Measurements from ENCODE around the gene TMEM109.
A peak's percentile ranks its signal among the peaks of the same experiment; 100 is the strongest.

Gene TMEM109

DNA sequence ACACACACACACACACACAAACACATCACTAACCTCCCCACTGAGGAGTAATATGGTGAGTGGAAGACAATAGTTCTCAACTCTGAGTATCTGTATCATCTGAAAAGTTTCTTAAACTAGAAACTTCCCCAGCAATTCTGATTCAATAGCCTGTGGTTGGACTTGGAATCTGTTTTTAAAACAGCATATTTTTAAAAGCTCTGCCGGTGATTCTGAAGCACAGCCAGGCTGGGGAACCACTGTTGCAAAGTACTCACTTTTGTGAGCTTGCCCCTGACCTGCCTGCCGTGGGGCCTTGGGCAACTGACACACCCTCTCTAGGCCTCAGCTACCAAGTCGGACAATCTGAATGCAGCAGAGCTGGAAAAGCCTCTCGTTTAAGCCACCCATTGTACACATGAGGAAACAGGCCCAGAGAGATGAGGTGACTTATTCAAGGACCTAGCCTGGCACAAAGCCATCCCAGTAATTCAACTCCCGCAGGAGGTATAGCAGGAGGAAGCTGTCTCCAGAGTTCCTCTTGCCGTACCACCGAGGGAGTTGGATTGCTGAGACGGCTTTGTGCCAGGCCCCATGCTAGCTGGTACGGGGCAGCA lies 29.1 kb downstream of the TMEM109 start:
- TF ChIP-seq FOXM1 (IDR thresholded peaks at IDR 0.05; ENCODE audit: borderline replicate concordance, low read depth) (no peak), CEBPB (IDR thresholded peaks at IDR 0.05) (no peak), NFIC (IDR thresholded peaks at IDR 0.05) (peak; percentile 73; the same call in 1 of the 2 replicates)

DNA sequence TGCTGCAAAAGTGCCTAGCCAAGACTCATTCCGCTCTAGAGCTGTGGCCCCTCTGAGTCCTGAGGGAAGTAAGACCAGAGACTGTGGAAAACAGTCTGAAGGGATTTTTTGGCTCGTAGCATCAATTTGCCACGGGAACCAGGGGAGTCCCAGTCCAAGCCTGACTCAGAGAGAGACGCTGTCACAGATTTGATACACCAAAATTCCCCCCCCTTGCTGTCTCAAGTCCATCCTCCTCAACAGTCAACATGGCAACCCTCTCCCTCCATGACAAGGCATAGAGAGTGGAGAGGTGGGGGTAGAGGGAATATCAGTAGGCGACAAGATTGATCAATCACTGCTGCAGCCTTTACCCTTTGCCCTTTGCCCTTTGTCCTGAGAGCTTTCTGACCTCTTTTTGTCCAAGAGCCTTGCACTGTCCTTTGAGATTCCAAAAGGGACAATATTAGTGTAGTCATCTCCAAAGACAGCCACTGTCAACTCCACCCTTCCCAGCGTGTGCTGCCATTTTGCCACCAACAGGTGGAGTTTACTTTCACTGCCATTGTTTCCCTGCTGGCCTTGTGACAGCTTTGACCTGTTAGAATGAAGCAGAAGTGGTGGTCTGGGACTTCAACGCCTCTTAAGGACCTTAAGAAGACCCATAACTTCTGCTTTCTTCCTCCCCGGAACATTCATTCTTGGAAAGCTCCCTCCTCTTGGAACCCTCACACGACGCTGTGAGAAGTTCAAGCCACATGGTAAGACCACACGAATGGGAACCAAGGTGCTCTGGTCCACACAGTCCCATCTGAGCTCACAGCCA lies 30.7 kb downstream of the TMEM109 start:
- no peak for TF ChIP-seq CEBPB (IDR thresholded peaks at IDR 0.05)
- no peak for TF ChIP-seq FOXM1 (IDR thresholded peaks at IDR 0.05; ENCODE audit: borderline replicate concordance, low read depth)
- TF ChIP-seq CREB1 (IDR thresholded peaks at IDR 0.05; ENCODE audit: low read depth): no peak
- TF ChIP-seq REST (IDR thresholded peaks at IDR 0.05; ENCODE audit: low read depth): no peak
- no peak for TF ChIP-seq USF1 (IDR thresholded peaks at IDR 0.05)
- no peak for TF ChIP-seq EGR1 (IDR thresholded peaks at IDR 0.05)
- TF ChIP-seq MAX (IDR thresholded peaks at IDR 0.05): no peak
- no peak for TF ChIP-seq EP300 (IDR thresholded peaks at IDR 0.05; ENCODE audit: borderline replicate concordance)
- no peak for TF ChIP-seq TEAD4 (IDR thresholded peaks at IDR 0.05)
- no peak for TF ChIP-seq YY1 (IDR thresholded peaks at IDR 0.05; ENCODE audit: low read depth)
- no peak for TF ChIP-seq TCF12 (IDR thresholded peaks at IDR 0.05; ENCODE audit: low read depth)
- no peak for TF ChIP-seq RAD21 (IDR thresholded peaks at IDR 0.05; ENCODE audit: low read depth)
- TF ChIP-seq ZBTB7A (IDR thresholded peaks at IDR 0.05; ENCODE audit: low read depth): no peak
- no peak for TF ChIP-seq NFIC (IDR thresholded peaks at IDR 0.05)
- TF ChIP-seq TAF1 (IDR thresholded peaks at IDR 0.05; ENCODE audit: low read depth): no peak

DNA sequence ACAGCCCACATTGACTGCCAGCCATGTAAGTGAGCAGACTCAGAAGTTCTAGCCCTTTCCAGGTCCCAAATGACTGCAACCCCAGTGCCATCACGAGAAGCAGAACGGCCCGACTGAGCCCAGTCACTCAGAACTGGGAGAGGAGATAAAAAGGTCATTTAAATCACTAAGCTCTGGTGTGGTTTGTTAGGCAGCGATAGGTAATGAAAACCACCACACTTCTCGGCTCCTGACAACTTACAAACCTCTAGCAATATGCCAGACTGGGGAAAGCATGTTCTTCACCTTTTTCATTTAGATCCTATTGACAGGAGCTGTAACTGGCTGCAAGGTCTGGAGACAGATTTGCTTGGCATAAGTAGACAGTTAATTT lies 31.3 kb downstream of the TMEM109 start:
- TF ChIP-seq TAF1 (IDR thresholded peaks at IDR 0.05; ENCODE audit: low read depth) (no peak), TEAD4 (IDR thresholded peaks at IDR 0.05) (no peak), EP300 (IDR thresholded peaks at IDR 0.05; ENCODE audit: borderline replicate concordance) (no peak), CEBPB (IDR thresholded peaks at IDR 0.05) (no peak), USF1 (IDR thresholded peaks at IDR 0.05) (no peak), YY1 (IDR thresholded peaks at IDR 0.05; ENCODE audit: low read depth) (no peak), EGR1 (IDR thresholded peaks at IDR 0.05) (no peak), NFIC (IDR thresholded peaks at IDR 0.05) (no peak), ZBTB7A (IDR thresholded peaks at IDR 0.05; ENCODE audit: low read depth) (no peak), CREB1 (IDR thresholded peaks at IDR 0.05; ENCODE audit: low read depth) (no peak)

- TF ChIP-seq NFIC (IDR thresholded peaks at IDR 0.05) (no peak), EP300 (IDR thresholded peaks at IDR 0.05; ENCODE audit: borderline replicate concordance) (no peak)
Observed at GRCh38 chr11:60946601-60947264, 32.8 kb downstream of the TMEM109 start.

GRCh38 chr11:60947700-60948099 lies 33.7 kb downstream of the TMEM109 start:
- TF ChIP-seq TAF1 (IDR thresholded peaks at IDR 0.05; ENCODE audit: low read depth) (no peak), FOXM1 (IDR thresholded peaks at IDR 0.05; ENCODE audit: borderline replicate concordance, low read depth) (no peak), ZBTB7A (IDR thresholded peaks at IDR 0.05; ENCODE audit: low read depth) (no peak), YY1 (IDR thresholded peaks at IDR 0.05; ENCODE audit: low read depth) (no peak), REST (IDR thresholded peaks at IDR 0.05; ENCODE audit: low read depth) (no peak), CEBPB (IDR thresholded peaks at IDR 0.05) (no peak), EP300 (IDR thresholded peaks at IDR 0.05; ENCODE audit: borderline replicate concordance) (no peak), MAX (IDR thresholded peaks at IDR 0.05) (no peak), TCF12 (IDR thresholded peaks at IDR 0.05; ENCODE audit: low read depth) (no peak), EGR1 (IDR thresholded peaks at IDR 0.05) (no peak), NFIC (IDR thresholded peaks at IDR 0.05) (no peak), RAD21 (IDR thresholded peaks at IDR 0.05; ENCODE audit: low read depth) (no peak), CREB1 (IDR thresholded peaks at IDR 0.05; ENCODE audit: low read depth) (no peak), TEAD4 (IDR thresholded peaks at IDR 0.05) (no peak), USF1 (IDR thresholded peaks at IDR 0.05) (no peak)
